Esophagus mucosa (tissue), 1 donor: ENCODE data around the gene PDILT. TPM values are rescaled to one million over a fixed set of nuclear protein-coding genes. Genes with fewer than 3 reads are reported as not detected.
"Not testable (repeated sequence)": the region's sequence is repeated elsewhere in the genome, so short reads cannot be mapped to it uniquely, and the experiment has no call there.

Experiments
- ATAC-seq: fragments of 200-7000 bp; cut with Tn5 transposase; one replicate; pipeline ENCODE4 v1.9.1; 2020
- total RNA-seq: library from RNA; stranded (reverse); gene quantifications from one replicate; pipeline ENCODE4 v1.2.4, GENCODE V29; 2023
- donor health status: DM: yes; HTN: yes; CAD: no.

PDILT gene
- not detected for total RNA-seq

GRCh38 chr16:20404637-20405036, at the start of gene PDILT:
PDILT (minus strand) TSS chr16:20404737; CDS start chr16:20399300, 5,437 bp downstream.
- no peak for ATAC-seq

DNA sequence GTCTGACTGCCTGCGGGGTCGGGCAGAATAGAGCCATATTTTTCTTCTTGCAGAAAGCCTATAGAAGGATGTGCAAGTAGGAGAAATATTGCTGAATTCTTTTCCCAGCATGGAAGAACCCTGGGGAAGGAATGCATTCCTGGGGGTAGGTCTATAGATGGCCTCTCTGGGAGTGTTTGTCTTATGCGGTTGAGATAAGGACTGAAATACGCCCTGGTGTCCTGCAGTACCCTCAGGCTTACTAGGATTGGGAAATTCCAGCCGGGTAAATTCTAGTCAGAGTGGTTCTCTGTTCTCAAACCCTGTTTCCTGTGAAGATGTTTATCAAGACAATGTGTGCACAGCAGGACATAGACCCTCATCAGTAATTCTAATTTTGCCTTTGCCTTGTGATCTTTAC, 49.1 kb upstream of the PDILT start:
- not testable (repeated sequence) for ATAC-seq

- ATAC-seq = not testable (repeated sequence)
Observed at GRCh38 chr16:20451364-20451763, 46.8 kb upstream of the PDILT start, which contains the start of gene ACSM2A. ACSM2A (plus strand) TSS chr16:20451521; CDS start chr16:20460115, 8,594 bp downstream.

GRCh38 chr16:20446652-20447393, 42.3 kb upstream of the PDILT start:
- not testable (repeated sequence) for ATAC-seq

DNA sequence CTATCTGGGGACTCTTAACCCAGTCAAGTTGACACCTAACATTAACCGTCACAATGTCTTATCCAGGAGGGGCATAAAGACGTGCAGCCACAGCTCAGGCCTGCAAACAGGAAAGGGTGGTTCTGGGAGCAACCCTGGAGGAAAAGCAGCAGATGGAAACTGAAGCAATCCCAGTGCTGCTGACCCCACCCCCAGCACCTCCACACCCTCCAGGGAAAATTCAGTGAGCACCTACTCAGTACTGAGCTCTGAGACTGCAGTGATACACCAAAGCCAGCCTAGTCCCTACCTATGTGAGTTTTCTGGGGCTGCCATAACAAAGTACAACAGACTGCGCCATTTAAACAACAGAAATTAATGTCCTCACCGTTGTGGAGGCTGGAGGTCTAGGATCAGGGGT, 37.3 kb upstream of the PDILT start:
- ATAC-seq = not testable (repeated sequence)

GRCh38 chr16:20441191-20441590, 36.7 kb upstream of the PDILT start:
- no peak for ATAC-seq

DNA sequence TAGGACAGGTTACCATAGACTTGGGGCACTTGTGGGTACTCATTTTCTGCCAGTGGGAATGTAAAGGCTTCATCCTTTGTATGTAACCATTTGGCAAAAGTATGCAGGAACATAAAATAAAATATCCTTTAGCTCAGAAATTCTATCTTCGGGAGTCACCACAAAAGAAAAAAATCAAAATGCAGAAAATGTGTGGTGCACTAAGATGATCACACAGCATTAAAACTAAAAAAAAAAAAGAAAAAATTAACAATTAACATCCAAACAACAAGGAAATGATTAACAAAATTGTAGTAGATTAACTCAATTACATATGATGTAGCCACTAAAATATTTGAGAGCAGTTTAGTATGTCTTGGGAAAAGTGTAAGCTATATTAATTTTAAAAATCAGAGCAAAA, 36.2 kb upstream of the PDILT start:
- ATAC-seq = not testable (repeated sequence)

GRCh38 chr16:20439820-20440231, 35.3 kb upstream of the PDILT start:
- not testable (repeated sequence) for ATAC-seq

- ATAC-seq = not testable (repeated sequence)
Observed at GRCh38 chr16:20438950-20439349, 34.4 kb upstream of the PDILT start.

GRCh38 chr16:20430948-20431347, 26.4 kb upstream of the PDILT start:
- ATAC-seq = no peak

- not testable (repeated sequence) for ATAC-seq
Observed at GRCh38 chr16:20430480-20430879, 25.9 kb upstream of the PDILT start.

GRCh38 chr16:20429499-20429898, 25.0 kb upstream of the PDILT start:
- not testable (repeated sequence) for ATAC-seq

DNA sequence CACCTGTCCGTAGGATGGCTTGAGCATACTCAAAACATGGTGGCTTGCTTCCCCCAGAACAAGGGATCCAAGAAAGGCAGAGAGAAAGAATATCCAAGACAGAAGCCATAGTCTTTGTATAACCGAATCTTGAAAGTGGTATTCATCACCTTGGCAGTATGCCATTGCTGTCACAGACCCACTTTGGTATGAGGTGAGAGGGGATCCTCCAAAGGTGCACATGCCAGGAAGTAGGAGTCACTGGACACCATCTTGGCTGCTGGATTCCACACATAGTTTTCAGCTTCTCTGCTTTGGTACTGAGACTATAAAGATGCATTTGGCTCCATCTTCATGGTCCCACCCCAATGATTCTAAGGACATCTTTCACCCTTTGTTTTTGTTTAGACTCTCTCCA, 22.9 kb upstream of the PDILT start:
- ATAC-seq = not testable (repeated sequence)

DNA sequence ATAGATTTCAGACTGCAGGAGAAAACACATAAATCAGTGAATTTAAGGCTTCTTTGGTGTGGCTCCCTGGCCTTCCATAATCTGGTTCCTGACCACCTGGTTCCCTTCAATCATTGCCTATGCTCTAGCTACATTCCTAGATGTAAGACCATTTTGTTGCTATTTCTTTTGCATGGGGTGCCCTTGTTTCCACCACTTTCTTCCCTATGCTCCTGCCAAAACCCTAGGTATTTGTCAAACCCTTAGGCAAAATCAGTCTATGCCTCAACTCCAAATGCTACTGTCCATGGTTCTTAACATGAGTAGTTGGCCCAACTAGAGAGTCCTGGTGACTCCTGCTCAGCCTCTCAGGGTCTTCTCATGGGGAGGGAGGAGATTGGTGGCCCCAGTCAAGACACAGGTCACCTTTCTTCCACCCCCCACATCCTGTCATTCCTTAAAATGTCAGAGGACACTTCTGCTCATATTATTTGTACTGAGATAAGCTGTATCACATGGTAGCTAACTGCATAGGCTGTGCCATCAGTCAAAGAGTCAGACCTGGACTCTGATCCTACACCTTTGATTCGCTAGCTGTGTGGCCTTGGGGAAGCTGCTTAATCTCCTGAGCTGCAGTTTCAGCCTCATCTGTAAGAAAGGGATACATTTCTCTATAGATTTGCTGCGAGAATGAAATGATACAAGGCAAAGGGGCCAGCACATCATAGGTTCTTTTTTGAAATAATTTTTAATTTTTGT, 19.8 kb upstream of the PDILT start:
- no peak for ATAC-seq

GRCh38 chr16:20423772-20424128, 19.2 kb upstream of the PDILT start:
- not testable (repeated sequence) for ATAC-seq

DNA sequence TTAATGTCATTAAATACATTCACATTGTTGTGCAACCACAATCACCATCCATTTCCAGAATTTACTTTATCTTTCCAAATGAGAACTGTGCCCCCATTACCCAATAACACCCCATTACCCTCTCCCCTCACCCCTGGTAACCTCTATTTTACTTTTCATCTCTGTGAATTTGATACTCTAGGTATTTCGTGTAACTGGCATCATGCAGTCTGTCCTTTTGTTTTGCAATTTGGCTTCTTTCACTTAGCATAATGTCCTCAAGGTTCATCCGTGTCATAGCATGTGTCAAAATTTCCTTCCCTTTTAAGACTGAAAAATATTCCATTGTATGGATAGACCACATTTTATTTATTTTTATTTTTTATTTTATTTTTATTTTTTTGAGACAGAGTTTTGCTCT, 17.2 kb upstream of the PDILT start:
- not testable (repeated sequence) for ATAC-seq

DNA sequence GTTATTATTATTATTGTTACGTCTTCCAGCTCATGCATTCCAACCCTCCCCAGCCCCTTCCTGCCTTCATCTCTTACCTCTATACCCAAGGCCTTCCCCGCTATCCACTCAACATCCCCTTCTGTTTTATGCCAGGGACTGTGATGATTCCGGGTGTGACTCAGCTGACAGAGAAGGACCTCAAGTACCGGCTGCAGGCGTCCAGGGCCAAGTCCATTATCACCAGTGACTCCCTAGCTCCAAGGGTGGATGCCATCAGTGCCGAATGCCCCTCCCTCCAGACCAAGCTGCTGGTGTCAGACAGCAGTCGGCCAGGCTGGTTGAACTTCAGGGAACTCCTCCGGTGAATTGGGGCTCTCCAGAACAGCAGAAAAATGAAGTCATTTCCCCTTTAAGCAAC, 14.6 kb upstream of the PDILT start:
- ATAC-seq = not testable (repeated sequence)

DNA sequence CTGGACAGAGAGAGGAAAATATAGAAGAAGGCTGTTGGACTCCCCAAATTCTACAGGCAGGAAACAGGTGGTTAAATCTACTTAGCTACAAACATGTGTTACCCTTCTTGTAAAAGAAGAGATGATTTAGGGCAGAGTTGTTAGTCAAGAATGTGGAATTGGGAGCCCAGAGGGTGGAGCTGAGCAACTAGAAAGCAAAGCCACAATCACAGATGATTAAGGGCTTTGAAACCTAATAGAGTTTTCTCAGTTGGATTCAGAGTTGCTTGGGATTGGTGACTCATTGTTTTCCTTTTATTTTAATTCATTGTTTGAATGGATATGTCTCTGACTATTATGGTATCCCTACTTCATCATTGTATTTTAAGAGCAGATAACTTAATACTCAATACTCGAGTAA, 11.0 kb upstream of the PDILT start:
- no peak for ATAC-seq

DNA sequence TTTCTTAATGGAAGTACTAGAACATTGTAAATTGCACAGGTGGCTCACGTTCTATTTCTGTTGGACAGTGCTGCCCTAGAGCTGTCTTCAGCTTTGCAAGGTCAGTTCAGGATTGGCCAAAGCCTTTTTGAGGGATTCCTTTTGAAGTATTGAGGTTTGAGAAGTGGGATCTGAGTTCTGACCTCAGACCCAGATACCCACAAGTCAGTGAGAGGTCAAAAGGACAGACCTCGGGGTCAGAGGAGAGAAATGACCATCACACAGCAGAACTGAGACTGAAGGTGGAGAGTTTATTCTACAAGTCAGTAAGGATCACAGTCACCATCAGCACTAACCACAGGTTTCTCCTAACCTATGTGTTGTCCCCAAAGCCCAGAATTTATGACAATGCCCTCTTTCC, 6.5 kb upstream of the PDILT start:
- no peak for ATAC-seq

- no peak for ATAC-seq
Observed at GRCh38 chr16:20410121-20410723, 5.7 kb upstream of the PDILT start.

- ATAC-seq = no peak
Observed at GRCh38 chr16:20409398-20410120, 5.0 kb upstream of the PDILT start, which contains the start of gene ACSM5. ACSM5 (plus strand) TSS chr16:20409534; CDS start chr16:20411485, 1,951 bp downstream.

DNA sequence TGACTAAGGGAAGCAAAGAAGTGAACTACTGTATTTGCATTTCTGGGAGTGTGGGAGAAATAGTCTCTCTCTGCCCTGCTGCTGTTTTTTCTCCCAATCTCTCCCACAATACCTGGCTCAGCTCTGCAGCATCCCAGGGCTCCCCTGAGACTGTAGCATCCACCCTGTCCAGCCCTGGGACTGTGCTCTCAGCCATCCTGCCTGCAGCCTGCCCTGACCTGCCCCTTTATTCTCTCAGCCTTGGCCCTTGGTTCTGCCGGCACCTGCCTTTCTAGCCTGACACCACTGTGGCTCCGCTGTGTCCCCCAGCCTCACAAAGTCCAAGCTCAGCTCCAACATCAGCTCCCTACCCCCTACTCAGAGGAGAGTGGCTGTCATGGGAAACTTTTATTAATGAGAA, 1.9 kb downstream of the PDILT start:
- ATAC-seq = no peak
